Esophagus muscularis mucosa (tissue), 3 donors: ENCODE measurements around the gene RPIA.
"Not testable (repeated sequence)": the region's sequence is repeated elsewhere in the genome, so short reads cannot be mapped to it uniquely, and the experiment has no call there.

Experiments
- EP300 ChIP-seq: sonication (generic); formaldehyde crosslinking; IDR thresholded peaks from one replicate; pipeline ENCODE4 v1.6.1; 2017; ENCODE audit warnings: antibody characterized with exemption
- TF ChIP-seq, protein P1 (sequence below), 3 experiments: fragments of 200-600 bp in 2 of 3; fragments of 450-650 bp in 1 of 3; sonication (generic) in 2 of 3; IDR thresholded peaks; one replicate each; pipeline ENCODE4 v1.5.1; 2017 to 2019; ENCODE audit warnings: antibody characterized with exemption in 3 of 3, mild to moderate bottlenecking in 2 of 3, moderate library complexity in 1 of 3

GRCh38 chr2:88797164-88797563 lies 105.7 kb downstream of the RPIA start:
- not testable (repeated sequence) for TF ChIP-seq EP300
- TF ChIP-seq, protein P1, sequence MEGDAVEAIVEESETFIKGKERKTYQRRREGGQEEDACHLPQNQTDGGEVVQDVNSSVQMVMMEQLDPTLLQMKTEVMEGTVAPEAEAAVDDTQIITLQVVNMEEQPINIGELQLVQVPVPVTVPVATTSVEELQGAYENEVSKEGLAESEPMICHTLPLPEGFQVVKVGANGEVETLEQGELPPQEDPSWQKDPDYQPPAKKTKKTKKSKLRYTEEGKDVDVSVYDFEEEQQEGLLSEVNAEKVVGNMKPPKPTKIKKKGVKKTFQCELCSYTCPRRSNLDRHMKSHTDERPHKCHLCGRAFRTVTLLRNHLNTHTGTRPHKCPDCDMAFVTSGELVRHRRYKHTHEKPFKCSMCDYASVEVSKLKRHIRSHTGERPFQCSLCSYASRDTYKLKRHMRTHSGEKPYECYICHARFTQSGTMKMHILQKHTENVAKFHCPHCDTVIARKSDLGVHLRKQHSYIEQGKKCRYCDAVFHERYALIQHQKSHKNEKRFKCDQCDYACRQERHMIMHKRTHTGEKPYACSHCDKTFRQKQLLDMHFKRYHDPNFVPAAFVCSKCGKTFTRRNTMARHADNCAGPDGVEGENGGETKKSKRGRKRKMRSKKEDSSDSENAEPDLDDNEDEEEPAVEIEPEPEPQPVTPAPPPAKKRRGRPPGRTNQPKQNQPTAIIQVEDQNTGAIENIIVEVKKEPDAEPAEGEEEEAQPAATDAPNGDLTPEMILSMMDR (IDR thresholded peaks at IDR 0.05), result not testable (repeated sequence)
